SH-SY5Y (cell line): Measurements from ENCODE around the gene KLK3.

Experiments
- GATA2 ChIP-seq: IDR thresholded peaks from 2 replicates; pipeline ENCODE4 v1.6.1; 2011; ENCODE audit warnings: mild to moderate bottlenecking, low read depth, low read length
- GATA3 ChIP-seq: IDR thresholded peaks from 2 replicates; pipeline ENCODE4 v1.6.1; 2011; ENCODE audit warnings: low read depth, mild to moderate bottlenecking, low read length, moderate library complexity

- TF ChIP-seq GATA2 (no peak), GATA3 (no peak)
Observed at GRCh38 chr19:50818859-50819472, 35.7 kb upstream of the KLK3 start.
